H1 (cell line): ENCODE data around the gene CDKN2AIP. TPM values are rescaled to one million over a fixed set of nuclear protein-coding genes. Genes with fewer than 3 reads are reported as not detected.

Experiments
- CTCF ChIA-PET: fragments of 300-600 bp; sonication (Branson Sonifier 250); formaldehyde crosslinking; loops from one replicate; lab custom pipeline; 2021; ENCODE audit not compliant: partially characterized antibody; lab: Charles Lee
- POLR2A ChIA-PET: fragments of 300-600 bp; sonication (Branson Sonifier 250); formaldehyde crosslinking; loops from one replicate; lab custom pipeline; 2021; ENCODE audit warnings: inconsistent platforms; ENCODE audit not compliant: partially characterized antibody; lab: Charles Lee
- DNase-seq, 2 experiments: peaks; one replicate each; pipeline versions ENCODE4 v3.0.0 to v3.0.0-alpha.2; 2010 to 2022; ENCODE audit warnings: low spot score in 2 of 2, low read depth in 1 of 2, mixed read lengths in 1 of 2
- FAIRE-seq: peaks from 2 replicates; lab custom pipeline; 2011; peaks lifted over from hg19 to GRCh38; lab: Jason Lieb, UNC
- H2AFZ ChIP-seq: 2 replicates; pipeline ENCODE4 v1.8.1; 2012; ENCODE audit warnings: low read length, inconsistent platforms
- H2AK5ac ChIP-seq: 2 replicates; pipeline ENCODE4 v1.6.1; 2013; ENCODE audit warnings: low read depth, low read length
- H2BK120ac ChIP-seq: replicated peaks from 2 replicates; pipeline ENCODE3; 2013; ENCODE audit warnings: low read depth, low read length, inconsistent platforms
- H2BK12ac ChIP-seq: 2 replicates; pipeline ENCODE4 v1.6.1; 2013; ENCODE audit warnings: low read depth, low read length
- H2BK15ac ChIP-seq: 2 replicates; pipeline ENCODE4 v1.6.1; 2013; ENCODE audit warnings: low read length
- H2BK20ac ChIP-seq: 2 replicates; pipeline ENCODE4 v1.6.1; 2013; ENCODE audit warnings: low read length
- H2BK5ac ChIP-seq: 2 replicates; pipeline ENCODE4 v1.6.1; 2013; ENCODE audit warnings: low read depth, low read length
- H3K14ac ChIP-seq: 2 replicates; pipeline ENCODE4 v1.6.1; 2013; ENCODE audit warnings: inconsistent platforms; ENCODE audit not compliant: insufficient read length
- H3K18ac ChIP-seq: 2 replicates; pipeline ENCODE4 v1.6.1; 2013; ENCODE audit warnings: low read length; ENCODE audit errors: extremely low read depth
- H3K23ac ChIP-seq: 2 replicates; pipeline ENCODE4 v1.6.1; 2013; ENCODE audit warnings: inconsistent platforms; ENCODE audit not compliant: insufficient read length
- H3K23me2 ChIP-seq: 2 replicates; pipeline ENCODE4 v1.6.1; 2013; ENCODE audit warnings: low read depth, low read length
- H3K27ac ChIP-seq: 2 replicates; pipeline ENCODE4 v1.6.1; 2011; ENCODE audit warnings: low read depth, low read length, inconsistent platforms
- H3K27me3 ChIP-seq, 4 experiments: replicated peaks in 1 of 4; 1 replicate in 1 of 4; 2 replicates in 3 of 4; pipeline versions ENCODE4 v1.6.1 to v1.8.1; 2011 to 2013; ENCODE audit warnings: low read length in 3 of 4, mild to moderate bottlenecking in 3 of 4, inconsistent platforms in 2 of 4, mixed read lengths in 2 of 4, moderate library complexity in 1 of 4; ENCODE audit not compliant: control insufficient read depth in 3 of 4, insufficient read depth in 3 of 4; ENCODE audit errors: extremely low read depth in 1 of 4
- H3K36me3 ChIP-seq, 4 experiments: 2 replicates each; pipeline versions ENCODE4 v1.6.1 to v1.8.1; 2011 to 2013; ENCODE audit warnings: mild to moderate bottlenecking in 4 of 4, low read length in 3 of 4, moderate library complexity in 2 of 4, control low read depth in 1 of 4, inconsistent platforms in 1 of 4; ENCODE audit not compliant: insufficient read depth in 4 of 4, control insufficient read depth in 2 of 4
- H3K4ac ChIP-seq: replicated peaks from 2 replicates; pipeline ENCODE3; 2013; ENCODE audit warnings: low read length, low read depth, mixed read lengths, inconsistent platforms; ENCODE audit not compliant: insufficient read length
- H3K4me1 ChIP-seq, 4 experiments: replicated peaks in 1 of 4; 1 replicate in 1 of 4; 2 replicates in 3 of 4; pipeline versions ENCODE4 v1.6.1 to v1.8.1; 2011 to 2013; ENCODE audit warnings: low read length in 3 of 4, inconsistent platforms in 2 of 4, mixed read lengths in 1 of 4; ENCODE audit not compliant: insufficient read depth in 4 of 4, control insufficient read depth in 3 of 4
- H3K4me2 ChIP-seq, 2 experiments: 2 replicates each; pipeline versions ENCODE4 v1.6.1 to v1.8.1; 2011 to 2013; ENCODE audit warnings: low read depth in 2 of 2, low read length in 2 of 2, control low read depth in 1 of 2, inconsistent platforms in 1 of 2, mild to moderate bottlenecking in 1 of 2; ENCODE audit not compliant: insufficient read depth in 1 of 2
- H3K4me3 ChIP-seq, 4 experiments: fragments of 200-600, 300-600 bp in 1 of 4; sonication (generic), shearing (Covaris generic), sonication (Bioruptor Twin) in 1 of 4; 2 replicates each; pipeline versions ENCODE4 v1.5.1 to v1.8.1; 2011 to 2016; ENCODE audit warnings: low read length in 4 of 4, low read depth in 3 of 4, control low read depth in 2 of 4, inconsistent platforms in 2 of 4, mild to moderate bottlenecking in 2 of 4, mixed read lengths in 1 of 4, moderate library complexity in 1 of 4; ENCODE audit not compliant: insufficient read depth in 2 of 4; ENCODE audit errors: extremely low read depth in 1 of 4
- H3K56ac ChIP-seq: replicated peaks from 2 replicates; pipeline ENCODE3; 2013; ENCODE audit warnings: low read depth, mild to moderate bottlenecking, mixed read lengths, low read length, inconsistent platforms; ENCODE audit not compliant: insufficient read length
- H3K79me1 ChIP-seq: 2 replicates; pipeline ENCODE4 v1.6.1; 2013; ENCODE audit warnings: low read depth, low read length, control low read depth
- H3K79me2 ChIP-seq, 2 experiments: 2 replicates each; pipeline versions ENCODE4 v1.6.1 to v1.8.1; 2012 to 2013; ENCODE audit warnings: low read length in 2 of 2, mild to moderate bottlenecking in 2 of 2, inconsistent platforms in 1 of 2; ENCODE audit not compliant: insufficient read depth in 2 of 2, control insufficient read depth in 1 of 2
- H3K9ac ChIP-seq, 4 experiments: replicated peaks in 1 of 4; 1 replicate in 1 of 4; 2 replicates in 3 of 4; pipeline versions ENCODE4 v1.6.1 to v1.8.1; 2011 to 2013; ENCODE audit warnings: low read depth in 3 of 4, low read length in 3 of 4, control low read depth in 2 of 4, mild to moderate bottlenecking in 2 of 4, moderate library complexity in 2 of 4, inconsistent platforms in 1 of 4; ENCODE audit errors: extremely low read depth in 1 of 4
- H3K9me3 ChIP-seq, 2 experiments: 2 replicates each; pipeline versions ENCODE4 v1.6.1 to v1.8.1; 2012 to 2013; ENCODE audit warnings: mild to moderate bottlenecking in 2 of 2, moderate library complexity in 2 of 2, control low read depth in 1 of 2, inconsistent platforms in 1 of 2, low read depth in 1 of 2, low read length in 1 of 2, mixed read lengths in 1 of 2; ENCODE audit not compliant: insufficient read depth in 2 of 2
- H4K20me1 ChIP-seq, 2 experiments: replicated peaks in 1 of 2; 2 replicates each; pipeline versions ENCODE3 to v1.8.1; 2011 to 2013; ENCODE audit warnings: inconsistent platforms in 2 of 2, low read length in 2 of 2, mild to moderate bottlenecking in 1 of 2; ENCODE audit not compliant: insufficient read depth in 2 of 2, control insufficient read depth in 1 of 2
- H4K5ac ChIP-seq: 2 replicates; pipeline ENCODE4 v1.6.1; 2013; ENCODE audit warnings: low read length, low read depth, mixed read lengths, inconsistent platforms; ENCODE audit not compliant: insufficient read length
- H4K8ac ChIP-seq: 2 replicates; pipeline ENCODE4 v1.8.0; 2013; ENCODE audit warnings: mild to moderate bottlenecking, moderate library complexity, low read length, inconsistent platforms; ENCODE audit not compliant: insufficient read depth; ENCODE audit errors: extremely low read depth
- H4K91ac ChIP-seq: replicated peaks from 2 replicates; pipeline ENCODE3; 2013; ENCODE audit warnings: low read length, mixed read lengths, inconsistent platforms; ENCODE audit not compliant: insufficient read length
- CHD2 ChIP-seq: IDR thresholded peaks from 2 replicates; pipeline ENCODE4 v1.6.1; 2012; ENCODE audit warnings: low read length, improper control_type of control experiment
- WGBS, 2 experiments: shearing (Covaris generic) in 1 of 2; methylation state at CpG; one replicate each; pipeline versions ENCODE4 v1.1.6 to v1.1.7; 2013 to 2015; ENCODE audit warnings: low lambda C conversion rate in 2 of 2, mixed read lengths in 2 of 2, inconsistent platforms in 1 of 2, low coverage in 1 of 2, missing lambda C conversion rate in 1 of 2; ENCODE audit not compliant: insufficient replicate concordance in 2 of 2, insufficient coverage in 1 of 2, insufficient read length in 1 of 2; ENCODE audit errors: extremely low coverage in 1 of 2, missing lambda C conversion rate in 1 of 2; 5-methylcytosine and 5-hydroxymethylcytosine counted together
- polyA plus RNA-seq, 7 experiments: library from polyadenylated mRNA; depleted of rRNA in 3 of 7; stranded (reverse) in 5 of 7; unstranded in 2 of 7; fragments of >200 nt in 5 of 7; fragments of 200-250 nt in 2 of 7; gene quantifications; 1 replicate in 5 of 7; 2 replicates in 1 of 7; 4 replicates in 1 of 7; pipeline versions ENCODE4 v1.2.1 to v1.2.3, GENCODE V29; 2011 to 2013; ENCODE audit warnings: missing spikeins in 2 of 7, mixed read lengths in 2 of 7
- total RNA-seq: library from RNA; stranded (reverse); fragmentation: NEBNext Ultra II Directional; extraction: Animal tissue kit (Norgen Biotek cat#: 25700); gene quantifications from 2 replicates; pipeline ENCODE4 v1.2.1, GENCODE V29; 2021

CDKN2AIP gene
- total and polyA plus RNA-seq, 2 of the 8 experiments (the other 6 are each of a cell fraction or from before 2014, with no cell fraction given), result 6.0 to 14.0 TPM

- Histone ChIP-seq H2AK5ac (no peak overlapping the region), H2BK12ac (no peak overlapping the region), H2BK15ac (no peak overlapping the region), H4K20me1 (no peaks in the 10 kb centered on the region), H3K79me2 (no peaks in the 10 kb centered on the region), H3K27me3 (peaks cover 0 to 6% (median 1%) of the 10 kb centered on the region in 4 experiments; a peak in 5 of 7 replicates), H3K18ac (no peak overlapping the region), H4K91ac (no peak overlapping the region), H3K4ac (no peak overlapping the region), H2AFZ (no peak overlapping the region), H3K9me3 (no peaks in the 10 kb centered on the region), H3K4me3 (no peak overlapping the region), H3K79me1 (no peaks in the 10 kb centered on the region), H3K27ac (no peak overlapping the region), H2BK5ac (no peak overlapping the region), H3K4me1 (peaks cover 0 to 5% (median under 1%) of the 10 kb centered on the region in 4 experiments; a peak in 3 of 7 replicates), H3K36me3 (no peaks in the 10 kb centered on the region), H3K9ac (no peak overlapping the region), H3K23me2 (peaks cover 7% of the 10 kb centered on the region; the same call in 1 of the 2 replicates), H4K5ac (no peak overlapping the region), H2BK120ac (no peak overlapping the region), H2BK20ac (no peak overlapping the region), H3K23ac (no peak overlapping the region), H3K56ac (no peak overlapping the region), H3K14ac (no peak overlapping the region), H3K4me2 (no peak overlapping the region), H4K8ac (no peak overlapping the region)
- CTCF ChIA-PET, result interaction anchor here (0.7 to 2.5 kb wide), 6 partner anchors 32 to 558 kb away, joined by 3 to 10 read pairs (median 3); no protein-coding TSS in a partner anchor
- DNase-seq (no peak), FAIRE-seq (no peak)
- POLR2A ChIA-PET, result interaction anchor here (0.6 to 0.8 kb wide), 3 partner anchors 22 to 103 kb away, joined by 3 to 4 read pairs (median 3); no protein-coding TSS in a partner anchor
- no peak for TF ChIP-seq CHD2
- 94% methylated on average over 4 of the region's 4 CpGs; no CpG with 5 or more reads in 1 of the 2 experiments for WGBS, 2 experiments
Measured at GRCh38 chr4:183402771-183403170, 41.7 kb upstream of the CDKN2AIP start.
